DMS153 treated with DMSO at 0.1 percent for 48 hours (cell line): ENCODE measurements around the gene SLC25A33.
"Not testable (repeated sequence)": the region's sequence is repeated elsewhere in the genome, so short reads cannot be mapped to it uniquely, and the experiment has no call there.

Experiments used
- DNase-seq: peaks from one replicate; lab custom pipeline; 2025; ENCODE audit not compliant: unreplicated experiment; lab: John Stamatoyannopoulos, UW

Gene SLC25A33

GRCh38 chr1:9538669-9539164 is 548 bp upstream of the SLC25A33 start:
- DNase-seq, result no peak

DNA sequence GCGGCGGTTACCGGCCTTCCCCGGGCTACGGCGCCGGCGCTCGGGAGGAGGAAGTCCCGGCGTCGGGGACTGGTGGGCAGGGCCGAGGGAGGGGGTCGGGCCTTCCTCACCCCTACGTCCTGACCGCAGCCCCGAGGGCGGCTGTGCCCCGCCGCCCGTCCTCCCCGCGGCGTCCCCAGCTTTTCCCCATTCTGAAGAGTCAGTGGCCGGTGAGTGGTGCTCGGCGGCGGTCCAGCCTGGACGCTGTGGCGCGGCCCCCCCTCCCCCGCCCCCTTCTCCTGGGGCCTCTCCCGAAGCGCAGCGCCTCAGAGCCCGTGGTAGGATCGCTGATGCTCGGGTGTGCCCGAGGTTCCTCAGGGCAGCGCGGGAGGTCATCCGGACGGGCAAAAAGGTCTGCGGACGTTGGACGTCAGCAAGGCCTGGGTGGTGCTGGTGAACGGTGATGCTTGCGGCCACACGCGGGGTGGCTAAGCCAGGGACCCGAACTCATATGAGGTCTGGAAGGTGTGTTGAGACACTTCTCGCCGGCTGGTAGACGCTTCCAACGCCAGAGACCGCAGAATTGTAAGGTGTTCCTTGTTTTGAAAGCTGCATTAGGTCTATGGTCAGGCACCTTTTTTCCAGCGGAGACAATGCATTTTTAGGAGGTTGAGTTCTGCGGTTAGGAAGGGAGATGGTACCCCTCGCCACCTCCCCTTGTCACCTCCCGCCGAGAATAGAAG is 725 bp downstream of the SLC25A33 start:
- DNase-seq, result peak; percentile 25

DNA sequence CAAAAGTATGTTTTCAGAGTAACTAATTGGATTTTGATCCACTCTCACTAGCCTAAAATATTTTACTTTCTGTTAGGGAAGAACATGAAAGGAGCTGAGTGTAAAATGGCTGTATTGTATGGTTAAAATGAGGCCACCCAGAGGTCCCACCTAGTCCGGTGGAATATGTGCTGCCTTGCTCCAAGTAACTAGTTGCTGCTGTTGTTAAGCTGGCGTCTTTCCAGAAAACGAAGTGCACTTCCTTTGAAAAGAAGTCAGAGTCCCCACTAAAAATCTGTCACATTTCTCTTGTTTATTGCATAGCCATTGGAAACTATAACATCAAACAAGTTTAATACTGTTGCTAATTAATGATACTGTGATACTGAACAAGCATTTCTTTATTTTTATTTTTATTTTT is 3.2 kb downstream of the SLC25A33 start:
- DNase-seq, result no peak

- DNase-seq, result no peak
Observed at GRCh38 chr1:9544926-9545325, 5.7 kb downstream of the SLC25A33 start.

DNA sequence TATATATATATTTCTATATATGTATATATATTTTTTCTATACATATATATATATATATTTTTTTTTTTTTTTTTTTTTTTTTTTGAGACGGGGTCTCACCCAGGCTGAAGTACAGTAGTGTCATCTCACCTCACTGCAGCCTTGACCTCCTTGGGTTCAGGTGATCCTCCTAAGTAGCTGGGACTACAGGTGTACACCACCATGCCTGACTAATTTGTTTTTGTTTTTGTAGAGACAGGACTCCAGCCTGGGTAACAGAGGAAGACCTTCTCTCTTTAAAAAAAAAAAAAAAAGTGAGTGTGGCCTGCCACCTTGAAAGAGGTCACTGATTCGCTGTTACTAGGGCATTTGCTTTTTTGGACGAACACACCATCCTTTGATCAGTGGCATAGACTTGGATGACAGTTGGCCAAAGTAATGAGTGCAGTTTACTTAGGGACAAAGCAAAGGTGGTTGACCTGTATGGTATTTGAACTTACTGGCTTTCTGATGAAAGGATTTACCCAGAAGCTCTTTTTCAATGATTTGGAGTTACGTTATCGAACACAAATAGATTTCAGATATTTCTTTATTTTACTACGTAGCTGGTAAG is 10.8 kb downstream of the SLC25A33 start:
- DNase-seq, result no peak

GRCh38 chr1:9551984-9552383 is 12.7 kb downstream of the SLC25A33 start:
- DNase-seq, result no peak

DNA sequence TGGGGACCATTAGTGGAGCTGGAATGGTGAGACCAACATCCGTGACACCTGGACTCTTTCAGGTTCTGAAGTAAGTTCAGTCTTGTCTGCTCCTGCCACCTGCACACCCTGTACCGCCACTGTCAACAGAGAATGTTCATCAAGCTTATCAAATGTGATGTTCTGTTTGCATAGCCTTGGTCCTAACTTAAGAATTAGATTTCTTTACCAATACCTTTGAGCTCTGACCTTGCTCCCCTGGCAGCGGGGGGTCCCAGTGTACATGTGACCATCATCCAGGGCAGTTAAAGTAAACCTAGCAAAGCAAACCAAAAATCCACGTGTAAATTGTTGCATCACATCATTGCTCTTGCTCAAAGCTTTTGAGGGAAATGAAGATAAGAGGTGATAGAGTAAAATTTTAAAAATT is 14.5 kb downstream of the SLC25A33 start:
- no peak for DNase-seq

GRCh38 chr1:9555942-9556341 is 16.7 kb downstream of the SLC25A33 start:
- no peak for DNase-seq

GRCh38 chr1:9557624-9558023 is 18.4 kb downstream of the SLC25A33 start:
- no peak for DNase-seq

DNA sequence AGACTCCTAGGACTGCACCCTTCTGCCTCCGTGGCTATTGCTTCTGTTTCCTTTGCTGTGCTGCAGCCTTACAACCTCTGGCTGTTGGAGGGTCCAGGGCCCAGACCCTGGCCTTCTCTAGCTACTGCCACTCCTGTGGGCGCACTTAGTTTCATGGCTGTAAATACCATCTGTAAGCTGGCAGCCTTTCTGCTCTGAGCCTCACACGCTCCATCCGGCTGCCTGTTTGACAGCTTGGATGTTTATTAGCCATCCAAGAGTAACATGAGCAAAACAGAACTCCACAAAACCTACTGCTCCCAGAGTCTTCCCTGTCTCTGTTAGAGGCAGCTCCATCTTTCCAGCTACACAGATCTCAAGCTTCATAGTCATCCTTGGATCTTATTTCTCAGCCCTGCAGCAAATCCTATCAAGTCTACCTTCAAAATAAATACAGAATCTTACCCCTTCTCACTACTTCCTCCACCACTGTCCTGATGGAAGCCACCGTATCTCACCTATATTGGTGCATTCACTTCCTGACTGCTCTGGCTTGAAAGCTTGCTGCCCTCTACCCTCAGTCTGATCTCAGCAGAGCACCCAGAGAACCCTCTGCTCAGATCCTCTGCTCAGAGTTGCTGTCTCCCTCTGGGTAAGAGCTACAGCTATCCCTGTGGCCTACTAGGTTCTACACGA is 19.1 kb downstream of the SLC25A33 start:
- no peak for DNase-seq

DNA sequence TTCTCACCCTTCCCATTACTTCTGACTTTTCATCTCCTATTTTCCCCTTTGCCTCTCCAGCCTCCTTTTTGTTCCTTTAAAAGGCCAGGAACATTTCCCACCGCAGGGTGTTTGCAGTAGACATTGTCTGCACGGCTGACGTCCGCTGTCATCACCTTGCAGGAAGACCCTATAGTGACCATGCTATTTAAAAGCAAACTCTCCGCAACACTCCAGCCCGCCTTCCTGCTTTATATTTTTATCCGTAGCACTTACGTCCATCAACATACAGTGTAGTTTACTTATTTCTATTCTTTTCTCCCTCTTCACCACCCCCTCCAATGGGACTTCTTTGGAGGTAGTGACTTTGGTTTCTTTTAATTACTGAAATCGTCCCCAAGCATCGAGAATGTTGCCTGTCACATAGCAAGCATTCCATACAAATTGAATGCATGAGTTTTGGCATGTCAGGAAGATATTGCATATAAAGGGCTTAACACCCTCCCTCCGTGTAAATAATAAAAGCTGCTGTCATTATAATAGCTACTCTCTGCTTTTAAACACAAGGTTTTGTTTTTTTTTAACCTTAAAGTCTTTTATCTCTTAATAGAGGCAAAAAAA is 19.8 kb downstream of the SLC25A33 start:
- DNase-seq, result no peak

DNA sequence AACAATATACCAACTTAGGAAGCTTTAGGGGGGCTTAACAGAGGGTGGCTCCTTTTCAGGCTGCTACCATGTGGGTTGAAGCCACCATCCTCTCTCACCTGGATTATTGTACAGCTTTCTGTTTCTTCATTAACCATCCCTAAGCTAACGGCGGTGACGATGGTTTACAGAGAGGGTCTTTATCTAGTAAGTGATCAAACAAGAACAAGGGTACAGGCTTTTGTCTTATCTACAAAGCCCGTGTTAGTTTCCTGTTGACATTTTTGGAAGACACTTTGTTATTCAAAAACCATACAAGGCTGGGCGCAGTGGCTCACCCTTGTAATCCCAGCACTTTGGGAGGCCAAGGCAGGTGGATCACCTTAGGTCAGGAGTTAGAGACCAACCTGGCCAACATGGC is 20.4 kb downstream of the SLC25A33 start:
- DNase-seq, result no peak

DNA sequence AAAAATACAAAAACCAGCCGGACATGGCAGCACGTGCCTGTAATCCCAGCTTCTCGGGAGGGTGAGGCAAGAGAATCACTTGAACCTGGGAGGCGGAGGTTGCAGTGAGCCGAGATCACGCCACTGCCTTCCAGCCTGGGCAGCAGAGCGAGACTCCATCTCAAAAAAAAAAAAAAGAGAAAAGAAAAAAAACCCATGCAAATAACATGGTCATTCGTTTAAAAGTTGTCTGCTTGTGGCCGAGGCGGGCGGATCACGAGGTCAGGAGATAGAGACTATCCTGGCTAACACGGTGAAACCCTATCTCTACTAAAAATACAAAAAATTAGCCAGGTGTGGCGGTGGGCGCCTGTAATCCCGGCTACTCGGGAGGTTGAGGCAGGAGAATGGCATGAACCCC is 20.8 kb downstream of the SLC25A33 start:
- not testable (repeated sequence) for DNase-seq

- peak; percentile 85 for DNase-seq
Observed at GRCh38 chr1:9561429-9561828, 22.2 kb downstream of the SLC25A33 start.

- DNase-seq, result no peak
Observed at GRCh38 chr1:9569267-9569666, 30.0 kb downstream of the SLC25A33 start.

GRCh38 chr1:9570886-9571529 is 31.7 kb downstream of the SLC25A33 start:
- not testable (repeated sequence) for DNase-seq

DNA sequence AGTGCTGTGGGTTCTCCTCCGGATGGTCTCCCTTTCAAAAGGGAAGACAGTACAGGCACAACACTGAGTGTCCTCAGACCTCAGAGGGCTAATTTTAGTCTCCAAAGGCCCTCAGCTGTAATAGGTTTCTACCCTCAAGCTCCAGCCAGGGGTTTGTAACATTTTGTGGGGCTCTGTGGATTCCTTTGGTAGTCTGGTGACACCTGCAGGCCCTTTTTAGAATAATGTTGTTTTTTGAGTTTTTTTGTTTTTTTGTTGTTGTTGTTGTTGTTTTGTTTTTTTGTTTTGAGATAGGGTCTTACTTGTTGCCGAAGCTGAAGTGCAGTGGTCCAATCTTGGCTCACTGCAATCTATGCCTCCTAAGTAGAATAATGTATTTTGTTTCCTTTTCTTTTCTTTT is 34.5 kb downstream of the SLC25A33 start:
- no peak for DNase-seq

DNA sequence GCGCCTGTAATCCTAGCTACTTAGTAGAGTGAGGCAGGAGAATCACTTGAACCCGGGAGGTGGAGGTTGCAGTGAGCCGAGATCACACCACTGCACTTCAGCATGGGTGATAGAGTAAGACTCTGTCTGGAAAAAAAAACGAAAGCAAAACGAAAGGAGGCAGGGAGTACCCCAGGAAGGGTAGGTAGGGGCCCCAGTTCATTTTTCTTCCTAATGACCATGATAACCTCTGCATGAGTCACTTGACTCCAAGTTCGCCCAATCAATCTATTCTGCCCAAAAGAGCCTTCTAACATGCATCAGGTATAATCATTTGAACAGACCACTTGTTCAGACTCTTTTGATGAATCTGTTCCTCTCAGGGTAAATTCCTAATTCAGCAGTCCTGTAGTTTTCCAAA is 36.2 kb downstream of the SLC25A33 start:
- no peak for DNase-seq

DNA sequence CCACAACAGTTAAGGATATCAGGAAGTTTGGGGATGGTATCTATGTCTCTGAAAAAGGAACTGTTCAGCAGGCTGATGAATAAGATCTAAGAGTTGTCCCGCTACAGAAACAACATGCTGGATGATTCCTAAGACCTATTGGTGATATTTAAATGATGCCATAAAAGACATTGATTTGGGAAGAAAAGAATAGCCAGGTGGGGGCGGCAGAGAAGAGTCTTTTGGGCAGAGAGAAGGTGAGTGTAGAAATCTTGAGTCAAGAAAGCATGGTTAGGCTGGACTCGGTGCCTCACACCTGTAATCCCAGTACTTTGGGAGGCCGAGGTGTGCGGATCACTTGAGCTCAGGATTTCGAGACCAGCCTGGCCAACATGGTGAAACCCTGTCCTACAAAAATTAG is 37.6 kb downstream of the SLC25A33 start:
- DNase-seq, result no peak

- no peak for DNase-seq
Observed at GRCh38 chr1:9577423-9577822, 38.2 kb downstream of the SLC25A33 start.

- DNase-seq, result no peak
Observed at GRCh38 chr1:9580942-9581341, 41.7 kb downstream of the SLC25A33 start.
